Left hindlimb (tissue), 1 donor: ENCODE measurements around the gene CDK1.

Experiments used
- DNase-seq: peaks from one replicate; pipeline ENCODE4 v3.0.0-alpha.2; 2018

Gene CDK1

GRCh38 chr10:60778214-60778970 is at the start of gene CDK1:
TSS of gene CDK1 (plus strand) at chr10:60778478. CDS start at chr10:60780166, 1,688 bp downstream.
- peak; percentile 99 for DNase-seq

- DNase-seq: no peak
Measured at GRCh38 chr10:60729106-60729505, 49.2 kb upstream of the CDK1 start.

- DNase-seq: no peak
Measured at GRCh38 chr10:60731134-60731885, 47.0 kb upstream of the CDK1 start.

GRCh38 chr10:60732198-60732806 is 46.0 kb upstream of the CDK1 start:
- DNase-seq: no peak

GRCh38 chr10:60732807-60733516 is 45.3 kb upstream of the CDK1 start:
- DNase-seq: peak; percentile 48

GRCh38 chr10:60733517-60733822 is 44.8 kb upstream of the CDK1 start:
- no peak for DNase-seq

GRCh38 chr10:60733826-60734225 is 44.5 kb upstream of the CDK1 start:
- DNase-seq: no peak

- no peak for DNase-seq
Measured at GRCh38 chr10:60734226-60734625, 44.1 kb upstream of the CDK1 start.

- no peak for DNase-seq
Measured at GRCh38 chr10:60735244-60735643, 43.0 kb upstream of the CDK1 start.

GRCh38 chr10:60737242-60737641 is 41.0 kb upstream of the CDK1 start:
- no peak for DNase-seq

GRCh38 chr10:60739558-60739957 is 38.7 kb upstream of the CDK1 start:
- no peak for DNase-seq

- DNase-seq: no peak
Measured at GRCh38 chr10:60742512-60742911, 35.8 kb upstream of the CDK1 start.

- no peak for DNase-seq
Measured at GRCh38 chr10:60747817-60748469, 30.3 kb upstream of the CDK1 start.

- DNase-seq: no peak
Measured at GRCh38 chr10:60753152-60753551, 25.1 kb upstream of the CDK1 start.

GRCh38 chr10:60753817-60754216 is 24.5 kb upstream of the CDK1 start:
- DNase-seq: no peak

- DNase-seq: no peak
Measured at GRCh38 chr10:60757420-60757895, 20.8 kb upstream of the CDK1 start.

- no peak for DNase-seq
Measured at GRCh38 chr10:60759181-60759580, 19.1 kb upstream of the CDK1 start.

GRCh38 chr10:60760711-60761210 is 17.5 kb upstream of the CDK1 start:
- no peak for DNase-seq

GRCh38 chr10:60762554-60762953 is 15.7 kb upstream of the CDK1 start:
- DNase-seq: no peak

- DNase-seq: no peak
Measured at GRCh38 chr10:60767424-60767823, 10.9 kb upstream of the CDK1 start.

GRCh38 chr10:60769406-60769805 is 8.9 kb upstream of the CDK1 start:
- DNase-seq: no peak

GRCh38 chr10:60777696-60778213 is 523 bp upstream of the CDK1 start:
- DNase-seq: no peak
